ENCODE data around the gene FAM50A.
"Not testable (repeated sequence)": the region's sequence is repeated elsewhere in the genome, so short reads cannot be mapped to it uniquely, and the experiment has no call there.

FAM50A gene

DNA sequence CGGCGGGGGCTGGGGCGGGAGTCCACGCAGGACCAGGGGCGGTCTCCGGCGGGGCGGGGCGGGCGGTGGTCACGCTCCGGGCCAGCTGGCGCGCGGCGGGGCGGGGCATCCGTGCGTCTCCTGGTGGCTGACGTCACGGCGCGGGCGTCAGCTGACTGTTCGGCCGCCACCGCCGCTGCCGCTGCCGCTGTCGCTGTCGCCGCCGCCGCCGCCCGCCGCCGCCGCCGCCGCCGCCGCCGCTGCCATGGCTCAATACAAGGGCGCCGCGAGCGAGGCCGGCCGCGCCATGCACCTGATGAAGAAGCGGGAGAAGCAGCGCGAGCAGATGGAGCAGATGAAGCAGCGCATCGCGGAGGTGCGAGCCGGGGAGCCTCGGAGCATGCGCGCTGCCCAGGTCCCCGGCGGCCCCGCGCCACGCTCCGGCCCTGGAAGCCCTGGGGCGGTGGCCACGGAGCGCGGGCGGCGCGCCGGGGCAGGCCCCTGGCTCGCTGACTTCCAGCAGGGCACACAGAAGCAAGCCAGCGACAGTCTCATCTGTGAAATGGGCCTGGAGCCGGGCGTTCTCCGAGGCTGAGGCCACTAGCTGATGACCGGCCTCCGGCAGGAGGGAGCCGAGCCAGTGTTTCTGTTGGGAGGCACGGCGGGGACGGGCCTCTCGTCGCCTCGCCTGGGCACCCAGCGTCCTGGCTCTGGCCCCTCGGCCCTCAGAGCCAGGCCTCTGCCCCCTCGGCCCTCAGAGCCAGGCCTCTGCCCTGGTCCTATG lies at the start of gene FAM50A:
TSS of gene FAM50A (plus strand) at position 150 of the 763 bp plus-strand sequence. CDS start at position 245, 95 bp downstream.
- H3K27ac Mint-ChIP-seq, result peak within 1 kb of the TSS; percentile 87
- intact Hi-C loops (cut with micrococcal nuclease), result no loop called here
- peaks cover 77% of the 10 kb centered on the region for H3K36me3 Mint-ChIP-seq (ENCODE audit: low read depth)
- H3K4me3 Mint-ChIP-seq, result peak within 1 kb of the TSS; percentile 83
- no peaks in the 10 kb centered on the region for H3K9me3 Mint-ChIP-seq
- H3K4me1 Mint-ChIP-seq (ENCODE audit: low read depth), result peaks cover 45% of the 10 kb centered on the region
- no peaks in the 10 kb centered on the region for H3K27me3 Mint-ChIP-seq

- H3K4me1 Mint-ChIP-seq (ENCODE audit: low read depth); H3K27me3 Mint-ChIP-seq; H3K9me3 Mint-ChIP-seq; intact Hi-C loops (cut with micrococcal nuclease): not testable (repeated sequence)
- Mint-ChIP-seq H3K36me3 (ENCODE audit: low read depth) (peaks cover 36% of the 10 kb centered on the region), H3K4me3 (peak overlapping the region; percentile 91), H3K27ac (peak overlapping the region; percentile 99)
Observed at GRCh38 chrX:154396363-154396762, 47.6 kb upstream of the FAM50A start.

GRCh38 chrX:154396973-154397887 lies 46.7 kb upstream of the FAM50A start:
- H3K36me3 Mint-ChIP-seq (ENCODE audit: low read depth), result peaks cover 44% of the 10 kb centered on the region
- H3K4me3 Mint-ChIP-seq, result peak overlapping the region; percentile 91
- intact Hi-C loops (cut with micrococcal nuclease), result no loop called here
- peaks cover 6% of the 10 kb centered on the region for H3K4me1 Mint-ChIP-seq (ENCODE audit: low read depth)
- no peaks in the 10 kb centered on the region for H3K9me3 Mint-ChIP-seq
- no peaks in the 10 kb centered on the region for H3K27me3 Mint-ChIP-seq
- peak overlapping the region; percentile 99 for H3K27ac Mint-ChIP-seq

- peaks cover 53% of the 10 kb centered on the region for H3K36me3 Mint-ChIP-seq (ENCODE audit: low read depth)
- peak within 1 kb of the TSS; percentile 91 for H3K4me3 Mint-ChIP-seq
- peak within 1 kb of the TSS; percentile 99 for H3K27ac Mint-ChIP-seq
- no peaks in the 10 kb centered on the region for H3K27me3 Mint-ChIP-seq
- H3K9me3 Mint-ChIP-seq, result no peaks in the 10 kb centered on the region
- peaks cover 12% of the 10 kb centered on the region for H3K4me1 Mint-ChIP-seq (ENCODE audit: low read depth)
- intact Hi-C loops (cut with micrococcal nuclease), result no loop called here
Observed at GRCh38 chrX:154397888-154398667, 45.9 kb upstream of the FAM50A start, which contains the start of gene RPL10. TSS of gene RPL10 (plus strand) at chrX:154398377. CDS start at chrX:154398520, 143 bp downstream.

DNA sequence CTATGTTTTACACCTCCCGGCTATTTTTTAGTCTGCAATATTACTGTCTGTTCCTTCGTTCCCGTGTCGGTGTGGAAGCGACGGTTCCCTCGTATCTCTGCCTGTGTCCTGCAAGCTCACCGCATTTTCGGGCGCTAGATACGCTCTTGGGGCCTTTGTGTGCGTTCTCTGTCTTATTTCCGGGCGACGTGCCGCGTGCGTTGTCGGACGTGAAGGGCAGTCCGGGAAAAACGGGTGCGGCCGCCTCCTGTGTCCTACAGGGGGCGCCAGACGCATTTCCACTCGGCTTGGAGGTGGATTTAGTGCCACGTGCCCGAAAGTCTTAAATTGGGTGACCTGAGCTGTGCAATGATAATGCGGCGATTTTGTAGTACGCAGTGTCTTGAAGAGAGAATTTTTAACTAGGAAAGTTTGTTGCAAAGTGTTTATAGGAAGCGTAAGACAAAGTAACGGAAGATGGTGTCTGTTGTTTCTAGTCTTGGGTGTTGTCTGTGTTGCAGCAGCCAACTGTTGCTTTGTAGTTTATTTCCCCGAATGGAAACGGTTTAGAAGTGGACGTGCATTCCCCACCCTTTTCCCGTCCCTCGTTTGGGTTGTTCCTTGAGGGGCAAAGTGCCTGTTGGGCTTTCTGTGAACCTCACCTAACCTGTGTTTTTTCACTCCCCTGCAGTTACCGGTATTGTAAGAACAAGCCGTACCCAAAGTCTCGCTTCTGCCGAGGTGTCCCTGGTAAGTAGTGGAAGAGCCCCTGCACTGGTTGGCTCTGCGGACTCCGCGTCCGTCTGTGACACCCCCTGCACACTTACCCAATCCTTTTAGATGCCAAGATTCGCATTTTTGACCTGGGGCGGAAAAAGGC lies 45.0 kb upstream of the FAM50A start:
- Mint-ChIP-seq H3K27ac (peak overlapping the region; percentile 99), H3K27me3 (no peaks in the 10 kb centered on the region), H3K36me3 (ENCODE audit: low read depth) (peaks cover 61% of the 10 kb centered on the region), H3K4me1 (ENCODE audit: low read depth) (peaks cover 12% of the 10 kb centered on the region), H3K4me3 (peak overlapping the region; percentile 91), H3K9me3 (no peaks in the 10 kb centered on the region)
- intact Hi-C loops (cut with micrococcal nuclease), result no loop called here

DNA sequence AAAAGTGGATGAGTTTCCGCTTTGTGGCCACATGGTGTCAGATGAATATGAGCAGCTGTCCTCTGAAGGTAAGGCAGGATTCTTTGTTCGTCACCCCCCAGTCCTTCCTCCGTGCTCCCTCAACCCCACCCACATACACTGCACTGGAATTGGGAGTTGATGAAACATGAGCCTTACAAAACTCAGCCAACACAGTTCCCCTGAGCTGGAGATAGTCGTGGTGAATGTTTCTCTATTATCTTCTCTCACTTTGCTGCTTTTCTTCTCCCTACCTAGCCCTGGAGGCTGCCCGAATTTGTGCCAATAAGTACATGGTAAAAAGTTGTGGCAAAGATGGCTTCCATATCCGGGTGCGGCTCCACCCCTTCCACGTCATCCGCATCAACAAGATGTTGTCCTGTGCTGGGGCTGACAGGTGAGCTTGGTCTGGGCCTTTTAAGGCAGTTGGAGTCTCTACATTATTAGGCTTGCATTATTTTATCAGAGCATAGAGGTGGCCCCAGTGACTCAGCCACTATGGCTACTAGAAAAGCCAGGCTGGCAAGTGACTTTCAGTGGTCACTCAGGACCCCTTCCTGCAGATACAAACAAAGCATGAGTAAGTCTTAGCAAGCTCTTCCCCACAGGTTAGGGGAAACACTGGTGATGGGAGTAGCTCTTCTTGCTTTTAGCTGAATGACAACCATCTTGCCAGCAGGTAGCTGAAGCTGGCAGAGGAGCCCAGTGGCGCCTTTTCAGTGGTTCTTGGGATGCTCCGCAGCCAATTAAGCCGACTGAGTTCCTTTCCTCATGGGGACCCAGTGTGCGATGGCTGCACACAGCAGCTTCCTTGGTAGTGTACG lies 44.2 kb upstream of the FAM50A start:
- peak overlapping the region; percentile 91 for H3K4me3 Mint-ChIP-seq
- intact Hi-C loops (cut with micrococcal nuclease), result loop anchor here (10.0 kb wide), 1 partner anchor 55 kb away; the partner anchor contains the start of gene PLXNA3

GRCh38 chrX:154400369-154400817 lies 43.5 kb upstream of the FAM50A start:
- intact Hi-C loops (cut with micrococcal nuclease), result loop anchor here (10.0 kb wide), 1 partner anchor 54 kb away; the partner anchor contains the start of gene PLXNA3
- H3K4me1 Mint-ChIP-seq (ENCODE audit: low read depth), result peaks cover 22% of the 10 kb centered on the region
- H3K27me3 Mint-ChIP-seq, H3K9me3 Mint-ChIP-seq, H3K27ac Mint-ChIP-seq: not testable (repeated sequence)
- peaks cover 76% of the 10 kb centered on the region for H3K36me3 Mint-ChIP-seq (ENCODE audit: low read depth)
- peak overlapping the region; percentile 91 for H3K4me3 Mint-ChIP-seq

More for the DNA sequence above, 44.2 kb upstream of the FAM50A start:
- peaks cover 18% of the 10 kb centered on the region for H3K4me1 Mint-ChIP-seq (ENCODE audit: low read depth)
- peaks cover 70% of the 10 kb centered on the region for H3K36me3 Mint-ChIP-seq (ENCODE audit: low read depth)
- H3K27ac Mint-ChIP-seq, result peak overlapping the region; percentile 99
- H3K27me3 Mint-ChIP-seq, result no peaks in the 10 kb centered on the region
- no peaks in the 10 kb centered on the region for H3K9me3 Mint-ChIP-seq

DNA sequence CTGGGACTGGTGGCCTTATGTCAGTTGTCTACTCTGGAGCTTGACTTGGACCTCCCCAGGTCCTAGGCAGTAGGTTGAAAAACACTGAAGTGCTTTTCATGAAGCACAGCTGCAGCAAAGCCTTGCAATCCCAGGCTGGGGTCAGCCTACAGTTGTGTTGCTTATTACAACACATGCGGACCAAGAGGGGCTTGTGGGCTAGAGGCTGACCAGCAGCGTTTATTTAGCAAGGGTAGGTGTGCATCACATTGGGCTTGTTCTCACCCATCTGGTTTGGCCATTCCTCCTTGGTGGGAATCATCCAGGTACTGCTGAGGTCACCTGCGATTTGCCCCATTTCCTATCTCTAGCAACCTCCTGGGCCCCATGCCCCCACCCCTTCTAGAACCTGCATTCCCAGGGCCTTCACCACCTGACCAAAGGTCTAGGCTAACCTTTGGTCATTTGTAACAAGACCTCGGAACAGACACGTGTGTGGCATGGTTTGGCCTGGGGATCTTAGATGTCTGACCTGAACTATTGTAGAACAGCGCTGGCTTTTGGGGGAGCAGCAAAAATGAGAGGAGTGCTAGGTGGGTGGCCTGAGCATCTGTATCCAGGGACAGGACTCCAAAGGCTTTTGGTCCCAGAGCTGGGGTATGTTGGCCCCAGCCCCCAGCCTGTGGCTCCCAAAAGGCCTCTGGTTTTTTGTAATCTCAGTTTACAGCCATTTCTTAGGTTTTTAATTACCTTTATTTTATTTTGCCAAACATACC lies 42.7 kb upstream of the FAM50A start:
- Mint-ChIP-seq H3K4me3 (no peak overlapping the region), H3K27me3 (no peaks in the 10 kb centered on the region), H3K36me3 (ENCODE audit: low read depth) (peaks cover 78% of the 10 kb centered on the region), H3K9me3 (no peaks in the 10 kb centered on the region), H3K27ac (no peak overlapping the region), H3K4me1 (ENCODE audit: low read depth) (peaks cover 24% of the 10 kb centered on the region)
- intact Hi-C loops (cut with micrococcal nuclease), result loop anchor here (10.0 kb wide), 1 partner anchor 54 kb away; the partner anchor contains the start of gene PLXNA3

GRCh38 chrX:154401918-154402621 lies 41.9 kb upstream of the FAM50A start:
- H3K4me1 Mint-ChIP-seq (ENCODE audit: low read depth), result peaks cover 24% of the 10 kb centered on the region
- H3K36me3 Mint-ChIP-seq (ENCODE audit: low read depth), result peaks cover 78% of the 10 kb centered on the region
- intact Hi-C loops (cut with micrococcal nuclease), result loop anchor here (10.0 kb wide), 1 partner anchor 53 kb away; the partner anchor contains the start of gene PLXNA3
- no peaks in the 10 kb centered on the region for H3K9me3 Mint-ChIP-seq
- peak overlapping the region; percentile 15 for H3K27ac Mint-ChIP-seq
- H3K4me3 Mint-ChIP-seq, result no peak overlapping the region
- no peaks in the 10 kb centered on the region for H3K27me3 Mint-ChIP-seq

DNA sequence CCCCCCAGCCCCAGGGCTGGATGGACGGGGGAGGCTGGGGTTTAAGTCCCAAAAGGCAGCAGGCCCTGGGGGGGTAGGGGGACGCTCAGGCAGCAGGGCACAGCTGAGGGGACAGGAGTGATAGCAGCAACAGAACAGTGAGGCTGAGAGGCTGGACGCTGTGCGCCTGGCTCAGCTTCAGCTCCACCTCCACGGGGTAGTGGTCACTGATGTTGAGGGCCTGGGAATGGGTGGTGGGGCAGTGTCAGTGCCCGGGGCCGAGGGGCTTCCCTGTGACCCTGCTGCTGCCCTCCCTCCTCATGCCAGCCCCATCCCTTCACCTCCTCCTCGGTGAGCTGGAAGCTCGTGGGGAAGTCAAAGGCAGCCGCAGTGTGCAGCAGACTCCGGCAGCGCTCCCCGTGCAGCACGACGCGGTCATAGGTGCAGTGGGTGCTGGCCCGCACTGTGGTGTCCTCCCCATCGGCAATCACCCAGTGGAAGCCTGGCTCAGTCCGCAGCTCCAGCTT lies 41.3 kb upstream of the FAM50A start:
- no peaks in the 10 kb centered on the region for H3K27me3 Mint-ChIP-seq
- intact Hi-C loops (cut with micrococcal nuclease), result loop anchor here (10.0 kb wide), 1 partner anchor 52 kb away; the partner anchor contains the start of gene PLXNA3
- H3K36me3 Mint-ChIP-seq (ENCODE audit: low read depth), result peaks cover 78% of the 10 kb centered on the region
- peak overlapping the region; percentile 15 for H3K27ac Mint-ChIP-seq
- H3K4me1 Mint-ChIP-seq (ENCODE audit: low read depth), result peaks cover 24% of the 10 kb centered on the region
- H3K4me3 Mint-ChIP-seq, result no peak overlapping the region
- no peaks in the 10 kb centered on the region for H3K9me3 Mint-ChIP-seq

DNA sequence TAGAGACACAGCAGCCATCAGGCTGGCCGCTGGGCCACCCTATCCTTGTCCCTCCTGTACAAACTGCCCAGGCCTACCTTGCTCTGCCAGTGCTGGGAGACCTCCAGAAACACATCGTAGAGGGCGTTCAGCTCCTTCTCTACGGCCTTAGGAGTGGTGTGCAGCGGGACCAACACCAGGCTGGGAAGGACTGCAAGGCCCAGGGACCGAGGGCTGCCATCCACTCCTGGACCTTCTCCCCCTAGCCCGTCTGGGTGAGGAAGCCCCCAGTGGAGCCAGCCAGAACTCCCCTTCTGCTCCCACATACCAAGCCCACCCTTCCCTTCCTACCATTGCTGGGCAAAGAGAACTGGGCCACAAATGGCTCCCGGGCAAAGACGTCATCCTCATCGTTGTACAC lies 40.7 kb upstream of the FAM50A start:
- Mint-ChIP-seq H3K9me3 (no peaks in the 10 kb centered on the region), H3K4me1 (ENCODE audit: low read depth) (peaks cover 25% of the 10 kb centered on the region), H3K27ac (peak overlapping the region; percentile 15), H3K27me3 (no peaks in the 10 kb centered on the region), H3K4me3 (no peak overlapping the region), H3K36me3 (ENCODE audit: low read depth) (peaks cover 75% of the 10 kb centered on the region)
- intact Hi-C loops (cut with micrococcal nuclease), result loop anchor here (10.0 kb wide), 1 partner anchor 52 kb away; the partner anchor contains the start of gene PLXNA3

Data from dendritic cell treated with granulocyte-macrophage colony-stimulating factor and Interleukin-4, amounts not matched to agents 40 ng/mL and 50 ng/mL, for 4 days (primary cell).